Vagina (tissue), 2 donors: ENCODE results near the gene PXYLP1.

ENCODE experiments used
- POLR2AphosphoS5 ChIP-seq, 2 donors: sonication (generic); formaldehyde crosslinking; IDR thresholded peaks; one replicate each; pipeline ENCODE4 v1.9.0; 2017; ENCODE audit warnings: antibody characterized with exemption in 2 of 2, mild to moderate bottlenecking in 2 of 2, low read depth in 1 of 2; ENCODE audit not compliant: insufficient read depth in 1 of 2
- TF ChIP-seq, protein P1 (sequence below), 3 experiments: fragments of 450-650 bp in 2 of 3; fragments of 200-600 bp in 1 of 3; sonication (generic) in 1 of 3; IDR thresholded peaks; one replicate each; pipeline ENCODE4 v1.5.1; 2017 to 2019; ENCODE audit warnings: antibody characterized with exemption in 3 of 3, mild to moderate bottlenecking in 2 of 3, moderate library complexity in 2 of 3

GRCh38 chr3:141223673-141224166 is 7.9 kb upstream of the PXYLP1 start:
- TF ChIP-seq, protein P1, sequence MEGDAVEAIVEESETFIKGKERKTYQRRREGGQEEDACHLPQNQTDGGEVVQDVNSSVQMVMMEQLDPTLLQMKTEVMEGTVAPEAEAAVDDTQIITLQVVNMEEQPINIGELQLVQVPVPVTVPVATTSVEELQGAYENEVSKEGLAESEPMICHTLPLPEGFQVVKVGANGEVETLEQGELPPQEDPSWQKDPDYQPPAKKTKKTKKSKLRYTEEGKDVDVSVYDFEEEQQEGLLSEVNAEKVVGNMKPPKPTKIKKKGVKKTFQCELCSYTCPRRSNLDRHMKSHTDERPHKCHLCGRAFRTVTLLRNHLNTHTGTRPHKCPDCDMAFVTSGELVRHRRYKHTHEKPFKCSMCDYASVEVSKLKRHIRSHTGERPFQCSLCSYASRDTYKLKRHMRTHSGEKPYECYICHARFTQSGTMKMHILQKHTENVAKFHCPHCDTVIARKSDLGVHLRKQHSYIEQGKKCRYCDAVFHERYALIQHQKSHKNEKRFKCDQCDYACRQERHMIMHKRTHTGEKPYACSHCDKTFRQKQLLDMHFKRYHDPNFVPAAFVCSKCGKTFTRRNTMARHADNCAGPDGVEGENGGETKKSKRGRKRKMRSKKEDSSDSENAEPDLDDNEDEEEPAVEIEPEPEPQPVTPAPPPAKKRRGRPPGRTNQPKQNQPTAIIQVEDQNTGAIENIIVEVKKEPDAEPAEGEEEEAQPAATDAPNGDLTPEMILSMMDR (IDR thresholded peaks at IDR 0.05): no peak
- no peak for TF ChIP-seq POLR2AphosphoS5 (IDR thresholded peaks at IDR 0.05; ENCODE audit: insufficient read depth in 1 of 2, low read depth in 1 of 2)
